Measurements from ENCODE around the gene AKAP6.

The AKAP6 gene

DNA sequence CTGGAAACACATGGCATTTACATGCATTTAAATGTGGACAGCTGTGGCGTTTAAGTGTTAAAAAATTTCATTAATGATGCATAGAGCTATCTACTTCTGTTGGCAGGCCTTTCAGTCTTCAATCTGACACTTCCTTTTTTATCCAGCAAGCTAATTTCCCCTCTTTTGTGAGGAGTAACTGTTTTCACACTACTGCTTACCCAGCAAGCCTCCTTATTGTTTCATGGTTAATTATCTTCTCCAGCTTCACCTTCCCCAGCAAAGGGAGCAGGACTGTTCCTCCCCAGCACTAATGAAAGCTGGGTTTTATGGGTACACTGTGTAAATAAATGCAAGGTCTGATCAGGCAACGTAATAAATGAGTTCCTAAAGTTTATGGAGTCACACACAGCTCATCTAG is 480.2 kb downstream of the AKAP6 start:
- Histone ChIP-seq H3K9me3 (ENCODE audit: insufficient read depth, low read depth, low read length) (peaks cover 7% of the 10 kb centered on the region; the same call in 1 of the 2 replicates), H3K4me1 (ENCODE audit: insufficient read depth, low read length) (peaks cover 25% of the 10 kb centered on the region), H3K27ac (ENCODE audit: low read length) (no peak overlapping the region), H3K36me3 (ENCODE audit: insufficient read depth, low read depth, low read length) (no peaks in the 10 kb centered on the region), H3K27me3 (ENCODE audit: insufficient read depth, low read length) (no peaks in the 10 kb centered on the region), H3K4me3 (ENCODE audit: low read length) (no peak overlapping the region), H3K9ac (ENCODE audit: low read depth, low read length) (no peak overlapping the region)

DNA sequence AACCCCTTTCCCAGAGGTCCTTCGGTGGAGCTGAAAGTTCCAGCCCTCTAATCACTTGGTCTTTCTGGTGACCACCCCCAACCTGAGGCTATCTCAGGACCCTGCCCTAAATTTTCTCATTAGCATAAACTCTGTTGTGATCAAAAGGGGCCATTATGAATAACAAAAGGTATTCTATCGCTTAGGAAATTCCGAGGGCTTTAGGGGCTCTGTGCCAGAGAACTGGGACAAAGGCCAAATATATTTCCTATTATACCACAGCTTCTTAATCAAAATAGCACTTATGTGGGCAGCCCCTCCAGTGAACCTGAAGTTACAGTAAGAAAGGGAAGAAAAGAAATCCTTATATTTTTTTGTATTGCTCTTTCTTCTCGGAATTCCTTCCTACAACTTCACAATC is 484.3 kb downstream of the AKAP6 start:
- Histone ChIP-seq H3K4me1 (ENCODE audit: insufficient read depth, low read length) (peaks cover 22% of the 10 kb centered on the region), H3K9ac (ENCODE audit: low read depth, low read length) (no peak overlapping the region), H3K27me3 (ENCODE audit: insufficient read depth, low read length) (no peaks in the 10 kb centered on the region), H3K9me3 (ENCODE audit: insufficient read depth, low read depth, low read length) (no peaks in the 10 kb centered on the region), H3K4me3 (ENCODE audit: low read length) (peak overlapping the region; percentile 27; the same call in 1 of the 2 replicates), H3K36me3 (ENCODE audit: insufficient read depth, low read depth, low read length) (no peaks in the 10 kb centered on the region), H3K27ac (ENCODE audit: low read length) (peak overlapping the region; percentile 7)

GRCh38 chr14:32814721-32815120 is 485.6 kb downstream of the AKAP6 start:
- no peak overlapping the region for H3K9ac ChIP-seq (ENCODE audit: low read depth, low read length)
- no peaks in the 10 kb centered on the region for H3K27me3 ChIP-seq (ENCODE audit: insufficient read depth, low read length)
- no peaks in the 10 kb centered on the region for H3K9me3 ChIP-seq (ENCODE audit: insufficient read depth, low read depth, low read length)
- no peak overlapping the region for H3K4me3 ChIP-seq (ENCODE audit: low read length)
- no peaks in the 10 kb centered on the region for H3K36me3 ChIP-seq (ENCODE audit: insufficient read depth, low read depth, low read length)
- peaks cover 18% of the 10 kb centered on the region for H3K4me1 ChIP-seq (ENCODE audit: insufficient read depth, low read length)
- no peak overlapping the region for H3K27ac ChIP-seq (ENCODE audit: low read length)

- no peak overlapping the region for H3K27ac ChIP-seq (ENCODE audit: low read length)
- no peak overlapping the region for H3K4me3 ChIP-seq (ENCODE audit: low read length)
- no peaks in the 10 kb centered on the region for H3K9me3 ChIP-seq (ENCODE audit: insufficient read depth, low read depth, low read length)
- no peaks in the 10 kb centered on the region for H3K36me3 ChIP-seq (ENCODE audit: insufficient read depth, low read depth, low read length)
- peaks cover 18% of the 10 kb centered on the region for H3K4me1 ChIP-seq (ENCODE audit: insufficient read depth, low read length)
- no peaks in the 10 kb centered on the region for H3K27me3 ChIP-seq (ENCODE audit: insufficient read depth, low read length)
- H3K9ac ChIP-seq (ENCODE audit: low read depth, low read length) = no peak overlapping the region
Observed at GRCh38 chr14:32816588-32816987, 487.5 kb downstream of the AKAP6 start.

- H3K4me3 ChIP-seq (ENCODE audit: low read length) = no peak overlapping the region
- H3K9ac ChIP-seq (ENCODE audit: low read depth, low read length) = no peak overlapping the region
- H3K9me3 ChIP-seq (ENCODE audit: insufficient read depth, low read depth, low read length) = no peaks in the 10 kb centered on the region
- no peaks in the 10 kb centered on the region for H3K27me3 ChIP-seq (ENCODE audit: insufficient read depth, low read length)
- H3K36me3 ChIP-seq (ENCODE audit: insufficient read depth, low read depth, low read length) = no peaks in the 10 kb centered on the region
- peaks cover 13% of the 10 kb centered on the region for H3K4me1 ChIP-seq (ENCODE audit: insufficient read depth, low read length)
- no peak overlapping the region for H3K27ac ChIP-seq (ENCODE audit: low read length)
Observed at GRCh38 chr14:32817780-32818179, 488.7 kb downstream of the AKAP6 start.

- H3K27ac ChIP-seq (ENCODE audit: low read length) = no peak overlapping the region
- no peak overlapping the region for H3K4me3 ChIP-seq (ENCODE audit: low read length)
- H3K36me3 ChIP-seq (ENCODE audit: insufficient read depth, low read depth, low read length) = no peaks in the 10 kb centered on the region
- no peaks in the 10 kb centered on the region for H3K9me3 ChIP-seq (ENCODE audit: insufficient read depth, low read depth, low read length)
- H3K9ac ChIP-seq (ENCODE audit: low read depth, low read length) = no peak overlapping the region
- H3K4me1 ChIP-seq (ENCODE audit: insufficient read depth, low read length) = peaks cover 8% of the 10 kb centered on the region
- no peaks in the 10 kb centered on the region for H3K27me3 ChIP-seq (ENCODE audit: insufficient read depth, low read length)
Observed at GRCh38 chr14:32818581-32818980, 489.5 kb downstream of the AKAP6 start.

DNA sequence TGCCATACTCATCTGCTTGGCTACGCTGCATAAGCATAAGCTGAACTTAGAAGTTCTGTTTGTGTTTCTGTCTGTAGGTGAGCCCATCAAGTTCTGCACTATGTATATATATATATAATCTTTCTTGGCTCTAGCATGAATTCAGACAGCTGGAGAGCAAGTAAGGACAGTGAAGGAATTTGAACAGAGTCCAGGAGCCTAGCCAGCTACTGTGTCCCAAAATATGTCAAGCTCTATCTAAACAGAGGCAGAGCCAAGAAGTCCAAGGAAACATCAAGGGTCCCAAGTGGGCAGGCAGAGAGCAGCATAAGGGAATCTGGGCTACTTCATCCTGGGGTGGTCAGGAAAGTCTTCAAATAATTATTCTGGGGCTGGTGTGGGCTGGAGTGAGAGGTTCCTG is 491.1 kb downstream of the AKAP6 start:
- no peak overlapping the region for H3K27ac ChIP-seq (ENCODE audit: low read length)
- H3K4me3 ChIP-seq (ENCODE audit: low read length) = no peak overlapping the region
- H3K4me1 ChIP-seq (ENCODE audit: insufficient read depth, low read length) = no peaks in the 10 kb centered on the region
- no peaks in the 10 kb centered on the region for H3K36me3 ChIP-seq (ENCODE audit: insufficient read depth, low read depth, low read length)
- no peaks in the 10 kb centered on the region for H3K27me3 ChIP-seq (ENCODE audit: insufficient read depth, low read length)
- H3K9ac ChIP-seq (ENCODE audit: low read depth, low read length) = no peak overlapping the region
- H3K9me3 ChIP-seq (ENCODE audit: insufficient read depth, low read depth, low read length) = no peaks in the 10 kb centered on the region

DNA sequence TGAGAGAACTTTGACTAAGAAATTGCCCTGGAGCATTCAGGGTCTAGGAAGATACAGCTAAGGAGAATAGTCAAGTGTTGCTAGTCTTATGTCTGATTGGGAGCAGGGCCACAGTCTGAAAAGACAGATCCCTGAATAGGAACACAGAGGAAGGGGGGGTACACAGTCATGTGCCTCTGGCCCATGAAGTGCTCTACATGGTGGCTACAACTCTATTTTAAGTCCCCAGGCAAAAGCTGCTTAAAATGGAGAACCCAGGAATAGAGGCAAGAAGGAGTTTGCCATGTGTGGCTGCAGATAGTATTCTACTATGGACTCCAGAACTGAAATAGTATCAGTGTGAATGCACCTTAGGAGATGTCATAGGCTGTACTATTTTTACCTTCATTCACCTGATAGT is 491.6 kb downstream of the AKAP6 start:
- no peak overlapping the region for H3K27ac ChIP-seq (ENCODE audit: low read length)
- no peaks in the 10 kb centered on the region for H3K36me3 ChIP-seq (ENCODE audit: insufficient read depth, low read depth, low read length)
- no peak overlapping the region for H3K4me3 ChIP-seq (ENCODE audit: low read length)
- H3K9ac ChIP-seq (ENCODE audit: low read depth, low read length) = no peak overlapping the region
- H3K27me3 ChIP-seq (ENCODE audit: insufficient read depth, low read length) = no peaks in the 10 kb centered on the region
- H3K9me3 ChIP-seq (ENCODE audit: insufficient read depth, low read depth, low read length) = no peaks in the 10 kb centered on the region
- H3K4me1 ChIP-seq (ENCODE audit: insufficient read depth, low read length) = no peaks in the 10 kb centered on the region

- H3K27me3 ChIP-seq (ENCODE audit: insufficient read depth, low read length) = no peaks in the 10 kb centered on the region
- H3K4me3 ChIP-seq (ENCODE audit: low read length) = no peak overlapping the region
Observed at GRCh38 chr14:32821964-32822653, 493.0 kb downstream of the AKAP6 start.

DNA sequence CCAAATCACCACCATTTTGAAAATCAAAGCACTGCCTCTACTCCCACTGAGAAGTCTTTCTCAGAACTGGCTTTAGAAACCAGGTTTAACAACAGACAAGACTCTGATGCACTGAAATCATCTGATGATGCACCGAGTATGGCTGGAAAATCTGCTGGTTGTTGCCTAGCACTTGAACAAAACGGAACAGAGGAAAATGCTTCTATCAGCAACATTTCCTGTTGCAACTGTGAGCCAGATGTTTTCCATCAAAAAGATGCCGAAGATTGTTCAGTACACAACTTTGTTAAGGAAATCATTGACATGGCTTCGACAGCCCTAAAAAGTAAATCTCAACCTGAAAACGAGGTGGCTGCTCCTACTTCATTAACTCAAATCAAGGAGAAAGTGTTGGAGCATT is 494.6 kb downstream of the AKAP6 start:
- H3K36me3 ChIP-seq (ENCODE audit: insufficient read depth, low read depth, low read length) = no peaks in the 10 kb centered on the region
- no peak overlapping the region for H3K27ac ChIP-seq (ENCODE audit: low read length)
- H3K27me3 ChIP-seq (ENCODE audit: insufficient read depth, low read length) = no peaks in the 10 kb centered on the region
- H3K4me1 ChIP-seq (ENCODE audit: insufficient read depth, low read length) = peaks cover 8% of the 10 kb centered on the region; the same call in 1 of the 2 replicates
- H3K9me3 ChIP-seq (ENCODE audit: insufficient read depth, low read depth, low read length) = no peaks in the 10 kb centered on the region
- H3K9ac ChIP-seq (ENCODE audit: low read depth, low read length) = no peak overlapping the region
- no peak overlapping the region for H3K4me3 ChIP-seq (ENCODE audit: low read length)

More at GRCh38 chr14:32821964-32822653, 493.0 kb downstream of the AKAP6 start:
- Histone ChIP-seq H3K27ac (ENCODE audit: low read length) (no peak overlapping the region), H3K4me1 (ENCODE audit: insufficient read depth, low read length) (peaks cover 5% of the 10 kb centered on the region; the same call in 1 of the 2 replicates), H3K9ac (ENCODE audit: low read depth, low read length) (no peak overlapping the region), H3K9me3 (ENCODE audit: insufficient read depth, low read depth, low read length) (no peaks in the 10 kb centered on the region), H3K36me3 (ENCODE audit: insufficient read depth, low read depth, low read length) (no peaks in the 10 kb centered on the region)

- H3K27me3 ChIP-seq (ENCODE audit: insufficient read depth, low read length) = no peaks in the 10 kb centered on the region
Observed at GRCh38 chr14:32824195-32824594, 495.1 kb downstream of the AKAP6 start.

DNA sequence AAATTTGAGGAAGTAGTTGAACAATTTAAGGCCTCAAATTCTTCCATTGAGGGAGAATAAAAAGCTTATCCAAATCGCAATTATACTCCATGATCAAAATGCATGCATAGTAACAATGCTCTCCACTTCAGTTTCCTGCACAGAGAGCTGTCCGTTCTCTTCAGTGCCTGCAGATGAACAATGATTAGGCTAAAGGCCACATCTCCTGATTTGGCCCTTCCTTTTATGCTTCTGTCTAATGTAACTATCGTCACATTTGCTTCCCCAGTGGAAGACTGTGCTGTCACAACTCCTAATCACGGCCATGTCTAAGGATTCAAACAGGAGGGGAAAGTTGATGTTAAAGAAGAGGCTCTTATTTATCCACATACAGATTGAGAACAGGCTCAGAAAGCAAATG is 496.0 kb downstream of the AKAP6 start:
- Histone ChIP-seq H3K9ac (ENCODE audit: low read depth, low read length) (no peak overlapping the region), H3K36me3 (ENCODE audit: insufficient read depth, low read depth, low read length) (no peaks in the 10 kb centered on the region), H3K27me3 (ENCODE audit: insufficient read depth, low read length) (no peaks in the 10 kb centered on the region), H3K9me3 (ENCODE audit: insufficient read depth, low read depth, low read length) (no peaks in the 10 kb centered on the region), H3K27ac (ENCODE audit: low read length) (no peak overlapping the region), H3K4me1 (ENCODE audit: insufficient read depth, low read length) (peaks cover 12% of the 10 kb centered on the region), H3K4me3 (ENCODE audit: low read length) (no peak overlapping the region)

More at GRCh38 chr14:32824195-32824594, 495.1 kb downstream of the AKAP6 start:
- Histone ChIP-seq H3K9ac (ENCODE audit: low read depth, low read length) (no peak overlapping the region), H3K4me3 (ENCODE audit: low read length) (no peak overlapping the region), H3K36me3 (ENCODE audit: insufficient read depth, low read depth, low read length) (no peaks in the 10 kb centered on the region), H3K9me3 (ENCODE audit: insufficient read depth, low read depth, low read length) (no peaks in the 10 kb centered on the region), H3K27ac (ENCODE audit: low read length) (no peak overlapping the region), H3K4me1 (ENCODE audit: insufficient read depth, low read length) (peaks cover 11% of the 10 kb centered on the region)

Data from iPS-20b (cell line).